ENCODE data around the gene ZFAND3.

ZFAND3 gene

DNA sequence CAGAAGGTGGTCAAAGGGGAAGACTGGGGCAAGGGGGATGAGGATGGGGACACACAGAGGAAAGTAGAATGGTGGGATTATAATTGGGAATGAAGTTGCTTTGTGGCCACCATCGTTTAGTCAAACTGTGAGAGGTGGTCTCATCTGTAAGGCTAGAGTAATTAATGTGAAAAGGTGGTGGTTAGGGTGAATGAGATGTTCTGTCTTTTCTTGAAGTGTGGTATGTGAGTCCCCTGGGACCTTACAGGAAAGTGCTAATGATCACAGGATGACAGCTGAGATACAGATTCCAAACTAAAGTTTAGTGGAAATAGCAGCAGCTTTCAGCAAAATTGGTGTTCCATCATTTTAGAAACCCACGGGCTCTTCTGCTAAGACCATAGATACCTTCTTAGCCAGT is 10.7 kb downstream of the ZFAND3 start:
- no peak for DNase-seq

GRCh38 chr6:37831457-37831856 is 11.9 kb downstream of the ZFAND3 start:
- no peak for DNase-seq

- DNase-seq = no peak
These were observed 16.4 kb downstream of the ZFAND3 start for GRCh38 chr6:37835923-37836322.

DNA sequence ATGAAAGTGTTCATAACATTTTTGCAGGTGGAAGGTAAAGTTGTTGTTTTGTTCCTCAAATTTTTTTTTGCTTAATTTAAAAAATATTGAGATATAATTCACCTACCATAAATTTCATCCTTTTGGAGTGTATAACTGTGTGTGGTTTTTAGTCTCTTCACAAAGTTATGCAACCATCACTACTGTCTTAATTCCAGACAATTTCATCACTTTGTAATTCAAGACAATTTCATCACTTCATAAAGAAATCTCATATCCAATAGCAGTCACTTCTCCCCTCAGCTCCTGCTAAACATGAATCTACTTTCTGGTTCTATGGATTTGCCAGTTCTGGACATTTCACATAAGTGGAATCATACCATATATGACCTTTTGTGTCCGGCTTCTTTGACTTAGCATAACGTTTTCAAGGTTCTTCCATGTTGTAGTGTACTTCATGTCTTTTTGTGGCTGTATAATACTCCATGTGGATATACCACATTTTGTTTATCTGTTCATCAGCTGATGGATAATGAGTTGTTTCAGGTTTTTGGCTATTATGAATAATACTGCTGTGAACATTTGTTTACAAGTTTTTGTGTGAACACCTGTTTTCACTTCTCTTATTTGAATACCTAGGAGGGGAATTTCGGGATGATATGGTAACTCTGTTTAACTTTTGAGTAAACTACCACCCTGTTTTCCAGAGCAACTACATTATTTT is 18.8 kb downstream of the ZFAND3 start:
- no peak for DNase-seq

DNA sequence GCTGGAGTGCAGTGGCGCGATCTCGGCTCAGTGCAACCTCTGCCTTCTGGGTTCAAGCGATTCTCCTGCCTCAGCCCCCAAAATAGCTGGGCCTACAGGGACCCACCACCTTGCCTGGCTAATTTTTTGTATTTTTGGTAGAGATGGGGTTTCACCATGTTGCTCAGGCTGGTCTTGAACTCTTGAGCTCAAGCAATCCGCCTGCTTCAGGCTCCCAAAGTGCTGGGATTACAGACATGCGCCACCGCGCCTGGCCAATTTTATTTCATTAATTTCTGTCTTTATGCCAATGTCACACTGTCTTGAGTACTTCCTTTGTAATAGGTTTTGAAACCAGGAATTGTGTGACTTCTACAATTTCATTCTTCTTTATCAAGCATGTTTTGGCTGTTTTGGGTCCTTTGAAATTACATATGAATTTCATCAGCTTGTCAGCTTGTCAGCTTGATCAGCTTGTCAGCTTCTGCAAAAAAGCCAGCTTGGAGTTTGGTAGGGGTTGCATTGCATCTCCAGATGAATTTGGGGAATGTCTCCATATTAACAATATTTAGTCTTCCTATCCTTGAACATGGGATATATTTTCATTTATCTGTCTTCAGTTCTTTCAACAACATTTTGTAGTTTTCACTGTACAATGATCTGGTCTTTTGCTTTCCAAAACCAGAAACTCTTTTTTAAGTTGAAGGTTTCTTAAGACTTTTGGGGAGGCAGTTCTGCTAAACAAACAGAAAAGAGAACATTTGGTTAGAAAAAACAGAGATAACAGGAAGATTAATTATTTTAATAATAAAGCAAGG is 20.8 kb downstream of the ZFAND3 start:
- DNase-seq = no peak

DNA sequence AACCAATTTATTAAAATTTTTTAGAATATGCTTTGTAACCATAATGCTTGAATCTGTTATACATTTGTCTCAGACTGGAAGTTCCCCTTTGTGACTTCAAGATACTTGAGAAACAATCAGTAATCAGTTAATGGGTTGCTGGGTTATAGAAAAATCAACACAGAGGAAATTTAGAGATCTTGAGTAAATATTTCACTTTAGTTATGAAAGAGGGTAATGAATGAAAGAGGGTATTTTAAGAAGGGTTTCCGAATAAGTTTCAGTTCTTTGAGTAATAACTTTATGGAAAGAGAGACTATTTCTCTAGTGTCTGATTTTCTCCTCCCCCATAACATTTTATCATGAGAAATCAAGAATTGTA is 21.4 kb downstream of the ZFAND3 start:
- DNase-seq = no peak

DNA sequence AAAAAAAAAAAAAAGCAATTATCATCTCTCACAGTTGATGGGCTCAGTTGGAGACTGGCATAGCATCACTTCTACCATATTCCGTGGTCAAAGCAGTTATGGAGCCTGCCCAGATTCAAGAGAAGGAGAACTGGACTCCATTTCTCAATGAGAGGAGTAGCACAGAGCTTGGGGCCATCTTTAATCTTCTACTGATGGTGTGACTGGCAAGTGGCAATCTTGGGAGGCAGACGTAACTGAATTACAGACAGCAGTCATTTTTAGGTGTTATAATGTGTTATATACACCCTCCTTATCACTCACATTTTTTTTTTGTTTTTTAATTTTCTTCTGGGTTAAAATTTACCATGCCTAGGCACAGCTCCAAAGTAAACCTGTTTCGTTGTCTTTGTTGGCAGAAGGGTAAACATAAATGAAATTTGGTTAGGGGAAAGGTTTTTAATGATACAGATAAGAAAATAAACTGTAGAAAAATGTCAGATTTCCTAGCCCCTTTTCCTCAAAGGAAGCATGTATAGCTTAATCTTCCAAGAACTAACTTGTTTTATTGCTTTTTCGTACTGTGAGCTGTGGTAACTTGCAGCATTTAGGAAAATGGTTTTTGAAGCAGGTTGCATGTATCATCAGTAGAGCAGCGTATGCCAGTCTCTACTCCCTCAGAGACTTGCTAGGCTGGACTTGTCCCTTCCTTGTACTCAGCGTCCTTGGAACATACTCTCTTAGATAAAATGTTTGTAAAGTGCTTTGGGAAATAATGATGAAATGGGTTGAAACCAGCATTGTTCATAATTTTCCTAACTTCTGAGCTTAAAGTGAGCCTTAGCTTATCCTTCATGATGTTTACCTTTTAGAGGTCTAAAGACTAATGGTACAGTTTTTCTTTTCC is 25.7 kb downstream of the ZFAND3 start:
- DNase-seq = no peak

GRCh38 chr6:37845930-37846329 is 26.4 kb downstream of the ZFAND3 start:
- DNase-seq = no peak

DNA sequence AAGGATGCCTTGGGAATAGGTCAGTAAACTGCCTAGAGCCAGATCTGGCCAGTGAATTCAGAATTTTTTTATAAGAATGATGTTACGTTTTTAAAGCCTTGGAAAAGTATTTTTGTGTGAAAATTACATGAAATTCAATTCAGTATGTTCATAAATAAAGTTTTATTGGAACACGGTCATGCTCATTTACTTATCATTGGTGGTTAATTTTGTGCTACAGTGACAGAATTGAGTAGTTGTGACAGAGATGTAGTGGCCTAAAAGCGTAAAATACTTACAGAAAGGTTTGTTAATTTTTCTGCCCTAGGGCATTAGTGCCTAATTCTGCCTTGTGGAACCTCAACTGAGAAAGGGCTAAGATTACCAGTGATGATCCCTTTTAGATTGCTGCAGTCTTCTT is 28.2 kb downstream of the ZFAND3 start:
- DNase-seq = no peak

DNA sequence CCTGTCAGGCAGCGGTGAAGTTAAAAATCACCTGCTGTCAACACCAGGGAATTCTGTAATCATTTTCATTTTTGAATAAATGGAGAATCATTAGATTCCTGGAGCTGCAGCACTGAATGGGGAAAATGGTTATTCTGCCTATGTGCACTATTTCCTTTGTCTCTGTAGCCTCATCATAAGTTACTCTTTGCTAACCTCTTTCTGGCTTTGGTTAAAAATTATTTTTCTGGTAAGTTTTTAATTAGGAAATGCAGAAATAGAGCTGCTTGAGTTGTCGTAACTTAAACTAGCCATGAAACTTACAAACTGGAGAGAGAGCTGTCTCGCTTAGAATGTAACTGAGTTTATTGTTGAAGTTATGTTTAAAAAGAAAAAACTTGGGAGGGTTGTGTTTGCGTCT is 28.8 kb downstream of the ZFAND3 start:
- no peak for DNase-seq

GRCh38 chr6:37850260-37850659 is 30.7 kb downstream of the ZFAND3 start:
- DNase-seq = no peak

DNA sequence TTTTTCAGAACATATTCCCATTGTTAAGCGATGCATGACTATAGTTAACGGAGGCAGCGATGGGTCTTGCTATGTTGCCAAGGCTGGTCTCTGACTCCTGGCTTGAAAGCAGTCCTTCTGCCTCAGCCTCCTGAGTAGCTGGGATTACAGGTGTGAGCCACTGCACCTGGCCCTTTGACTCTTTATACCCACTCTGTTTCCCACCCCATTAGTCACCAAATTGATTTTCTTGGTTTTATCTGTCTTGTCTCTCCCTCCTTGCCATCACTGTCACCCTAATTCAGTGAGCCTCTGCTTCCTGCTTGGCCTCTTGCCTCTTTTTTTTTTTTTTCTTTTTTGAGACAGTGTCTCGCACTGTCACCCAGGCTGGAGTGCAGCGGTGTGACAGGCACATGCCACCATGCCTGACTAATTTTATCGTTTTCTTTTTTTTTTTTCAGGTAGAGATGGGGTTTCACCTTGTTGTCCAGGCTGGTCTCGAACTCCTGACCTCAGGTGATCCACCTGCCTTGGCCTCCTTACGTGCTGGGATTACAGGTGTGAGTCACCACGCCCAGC is 31.3 kb downstream of the ZFAND3 start:
- DNase-seq = no peak

- no peak for DNase-seq
These were observed 32.5 kb downstream of the ZFAND3 start for GRCh38 chr6:37851997-37852524.

GRCh38 chr6:37856285-37856684 is 36.8 kb downstream of the ZFAND3 start:
- no peak for DNase-seq

GRCh38 chr6:37858363-37858762 is 38.8 kb downstream of the ZFAND3 start:
- no peak for DNase-seq

GRCh38 chr6:37860226-37860839 is 40.8 kb downstream of the ZFAND3 start:
- DNase-seq = peak; percentile 23

DNA sequence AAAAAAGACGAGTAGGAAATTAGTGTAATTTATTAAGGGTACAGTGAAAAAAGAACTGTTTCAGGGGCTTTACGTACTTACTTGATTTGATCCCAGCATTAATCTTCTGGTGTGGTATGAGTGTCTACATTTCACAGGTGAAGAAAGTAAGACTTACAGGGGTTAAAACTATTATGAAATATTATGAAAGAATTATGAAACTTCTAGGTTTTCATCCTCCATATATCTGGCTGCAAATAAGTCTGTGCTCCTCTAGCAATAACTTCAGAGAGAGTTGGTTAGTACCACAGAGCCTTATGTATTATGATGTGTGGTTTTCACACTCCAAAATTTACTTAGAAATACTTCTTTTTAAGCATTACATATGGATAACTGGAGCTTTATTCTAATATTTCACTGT is 41.9 kb downstream of the ZFAND3 start:
- DNase-seq = no peak

- no peak for DNase-seq
These were observed 42.9 kb downstream of the ZFAND3 start for GRCh38 chr6:37862430-37862829.

DNA sequence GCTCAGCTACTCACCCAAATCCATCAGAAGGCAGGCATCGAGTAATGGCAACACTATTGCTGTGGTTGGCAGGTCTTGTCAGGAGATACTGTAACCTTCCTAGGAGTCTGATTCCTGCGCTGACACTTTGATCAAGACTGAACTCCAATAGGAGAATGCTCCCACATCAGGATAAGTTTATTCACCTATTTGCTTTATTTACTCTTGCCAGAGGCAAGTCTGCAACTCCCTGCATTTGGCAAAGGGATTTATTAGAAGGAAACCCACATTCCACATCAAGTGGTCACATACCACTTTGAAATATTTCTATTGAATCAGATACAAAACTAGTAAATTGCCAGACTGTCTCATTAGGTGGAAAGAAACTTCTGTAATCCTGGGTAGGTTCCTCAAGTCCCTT is 43.5 kb downstream of the ZFAND3 start:
- no peak for DNase-seq

- DNase-seq = no peak
These were observed 44.7 kb downstream of the ZFAND3 start for GRCh38 chr6:37864250-37864649.

DNA sequence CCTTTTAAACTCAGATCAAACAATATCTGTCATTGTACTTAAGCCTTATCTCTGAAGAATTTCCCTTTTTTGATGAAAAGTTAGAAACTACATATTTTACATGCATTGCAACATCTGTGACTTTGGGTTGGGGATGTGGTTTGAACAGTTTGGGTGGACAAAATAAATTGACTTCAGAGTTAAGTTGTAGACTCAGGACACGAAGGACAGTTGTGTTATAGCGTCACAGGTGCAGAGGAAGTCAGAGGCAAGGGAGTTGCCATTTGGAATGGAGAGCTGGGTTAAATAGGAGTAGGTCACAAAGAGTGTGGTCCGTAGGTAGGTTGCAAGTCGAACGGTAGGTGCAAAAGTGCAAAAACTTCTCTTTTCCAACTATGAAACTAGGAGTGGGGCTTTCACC is 46.0 kb downstream of the ZFAND3 start:
- DNase-seq = no peak

Measured in NCI-H2171 (cell line).